Measurements from ENCODE around the gene ACYP2.

DNA sequence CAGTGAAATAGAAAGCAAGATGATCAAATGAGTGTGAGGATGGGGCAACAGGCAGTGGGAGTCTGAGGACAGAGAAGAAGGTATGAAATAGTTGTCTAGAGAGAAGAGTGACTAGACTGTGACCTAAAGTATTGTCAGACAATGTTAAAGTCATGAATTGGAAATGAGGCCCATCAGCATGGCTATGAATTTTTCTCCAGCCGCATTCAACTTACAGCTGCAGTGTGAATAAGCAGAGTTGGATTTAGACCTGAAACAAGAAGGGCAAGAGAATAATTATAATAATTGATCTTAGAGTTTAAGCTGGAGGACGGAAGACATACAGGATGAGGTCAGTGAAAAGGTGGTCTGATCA, 144.8 kb downstream of the ACYP2 start:
- TF ChIP-seq ZBTB48 (tag by site-specific recombination; IDR thresholded peaks at IDR 0.05) (no peak), ZNF670 (tag by site-specific recombination; IDR thresholded peaks at IDR 0.05; ENCODE audit: low read depth) (no peak), ZNF548 (tag by site-specific recombination; IDR thresholded peaks at IDR 0.05) (no peak), SETDB1 (IDR thresholded peaks at IDR 0.05; ENCODE audit: insufficient read length, low read length) (no peak), YY1 (tag by site-specific recombination; IDR thresholded peaks at IDR 0.05) (no peak), HOXA7 (CRISPR knock-in tag; IDR thresholded peaks at IDR 0.05; ENCODE audit: borderline replicate concordance) (no peak), SP3 (tag by site-specific recombination; IDR thresholded peaks at IDR 0.05) (no peak), ATF2 (tag by site-specific recombination; IDR thresholded peaks at IDR 0.05; ENCODE audit: low read depth) (no peak), CTCF (tag by site-specific recombination; IDR thresholded peaks at IDR 0.05) (no peak), PBX3 (CRISPR knock-in tag; IDR thresholded peaks at IDR 0.05) (no peak), ZNF214 (tag by site-specific recombination; IDR thresholded peaks at IDR 0.05; ENCODE audit: borderline replicate concordance) (no peak)
- TF ChIP-seq, protein P1, sequence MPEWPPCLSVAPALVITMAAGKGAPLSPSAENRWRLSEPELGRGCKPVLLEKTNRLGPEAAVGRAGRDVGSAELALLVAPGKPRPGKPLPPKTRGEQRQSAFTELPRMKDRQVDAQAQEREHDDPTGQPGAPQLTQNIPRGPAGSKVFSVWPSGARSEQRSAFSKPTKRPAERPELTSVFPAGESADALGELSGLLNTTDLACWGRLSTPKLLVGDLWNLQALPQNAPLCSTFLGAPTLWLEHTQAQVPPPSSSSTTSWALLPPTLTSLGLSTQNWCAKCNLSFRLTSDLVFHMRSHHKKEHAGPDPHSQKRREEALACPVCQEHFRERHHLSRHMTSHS (tag by site-specific recombination; IDR thresholded peaks at IDR 0.05), result no peak
- TF ChIP-seq, protein P2, sequence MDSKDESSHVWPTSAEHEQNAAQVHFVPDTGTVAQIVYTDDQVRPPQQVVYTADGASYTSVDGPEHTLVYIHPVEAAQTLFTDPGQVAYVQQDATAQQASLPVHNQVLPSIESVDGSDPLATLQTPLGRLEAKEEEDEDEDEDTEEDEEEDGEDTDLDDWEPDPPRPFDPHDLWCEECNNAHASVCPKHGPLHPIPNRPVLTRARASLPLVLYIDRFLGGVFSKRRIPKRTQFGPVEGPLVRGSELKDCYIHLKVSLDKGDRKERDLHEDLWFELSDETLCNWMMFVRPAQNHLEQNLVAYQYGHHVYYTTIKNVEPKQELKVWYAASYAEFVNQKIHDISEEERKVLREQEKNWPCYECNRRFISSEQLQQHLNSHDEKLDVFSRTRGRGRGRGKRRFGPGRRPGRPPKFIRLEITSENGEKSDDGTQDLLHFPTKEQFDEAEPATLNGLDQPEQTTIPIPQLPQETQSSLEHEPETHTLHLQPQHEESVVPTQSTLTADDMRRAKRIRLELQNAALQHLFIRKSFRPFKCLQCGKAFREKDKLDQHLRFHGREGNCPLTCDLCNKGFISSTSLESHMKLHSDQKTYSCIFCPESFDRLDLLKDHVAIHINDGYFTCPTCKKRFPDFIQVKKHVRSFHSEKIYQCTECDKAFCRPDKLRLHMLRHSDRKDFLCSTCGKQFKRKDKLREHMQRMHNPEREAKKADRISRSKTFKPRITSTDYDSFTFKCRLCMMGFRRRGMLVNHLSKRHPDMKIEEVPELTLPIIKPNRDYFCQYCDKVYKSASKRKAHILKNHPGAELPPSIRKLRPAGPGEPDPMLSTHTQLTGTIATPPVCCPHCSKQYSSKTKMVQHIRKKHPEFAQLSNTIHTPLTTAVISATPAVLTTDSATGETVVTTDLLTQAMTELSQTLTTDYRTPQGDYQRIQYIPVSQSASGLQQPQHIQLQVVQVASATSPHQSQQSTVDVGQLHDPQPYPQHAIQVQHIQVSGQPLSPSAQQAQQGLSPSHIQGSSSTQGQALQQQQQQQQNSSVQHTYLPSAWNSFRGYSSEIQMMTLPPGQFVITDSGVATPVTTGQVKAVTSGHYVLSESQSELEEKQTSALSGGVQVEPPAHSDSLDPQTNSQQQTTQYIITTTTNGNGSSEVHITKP (tag by site-specific recombination; IDR thresholded peaks at IDR 0.05), result no peak

Measured in HEK293 (cell line).